H54 (cell line): ENCODE results near the gene BRI3.
"Not testable (repeated sequence)": the region's sequence is repeated elsewhere in the genome, so short reads cannot be mapped to it uniquely, and the experiment has no call there.

Experiments
- DNase-seq: peaks from one replicate; pipeline ENCODE4 v3.0.0; 2011; ENCODE audit warnings: low spot score, mixed read lengths; ENCODE audit not compliant: insufficient read length
- FAIRE-seq: peaks from 3 replicates; lab custom pipeline; 2011; peaks lifted over from hg19 to GRCh38; lab: Jason Lieb, UNC
- POLR2A ChIP-seq: IDR thresholded peaks from 2 replicates; pipeline ENCODE4 v1.6.1; 2011; ENCODE audit warnings: low read depth, mild to moderate bottlenecking, low read length

Gene BRI3

DNA sequence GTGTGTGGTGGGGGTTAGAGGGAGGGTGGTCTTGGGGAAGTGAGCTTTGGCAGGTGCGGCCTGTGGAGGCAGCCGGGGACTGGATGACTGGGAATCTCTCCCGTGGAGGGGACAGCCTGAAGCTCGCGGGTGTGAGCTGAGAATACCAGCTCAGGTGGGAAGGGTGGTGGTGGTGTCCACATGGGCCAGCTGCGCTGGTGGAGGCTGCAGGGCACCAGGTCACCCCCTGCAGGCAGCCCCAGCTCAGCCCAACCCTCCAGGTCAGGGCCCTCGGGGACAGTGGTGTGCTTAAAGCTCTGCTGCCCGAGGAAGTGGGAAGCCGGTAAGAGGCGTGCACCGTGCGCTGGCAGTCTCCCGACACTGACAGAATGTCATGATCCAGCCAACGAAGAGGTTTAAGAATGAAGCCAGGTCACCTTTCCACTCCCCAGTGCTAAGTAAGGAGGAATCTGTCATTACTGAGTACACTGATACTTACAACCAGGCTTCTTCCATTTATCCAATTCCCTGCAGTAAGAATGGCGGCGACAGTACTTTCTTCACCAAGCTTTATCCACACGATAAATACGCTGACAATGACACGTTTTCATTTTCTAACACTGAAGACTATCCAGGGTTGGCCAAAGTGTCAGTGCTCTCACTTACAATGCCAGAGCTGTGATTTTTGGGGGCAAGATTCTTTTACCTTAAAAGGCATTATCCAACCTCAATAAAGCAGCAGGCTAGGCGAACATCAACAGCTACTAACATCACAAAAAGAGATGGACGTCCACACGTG is 20.4 kb downstream of the BRI3 start:
- DNase-seq (no peak), FAIRE-seq (no peak)
- no peak for TF ChIP-seq POLR2A

GRCh38 chr7:98303176-98303865 is 21.8 kb downstream of the BRI3 start:
- no peak for FAIRE-seq
- no peak for TF ChIP-seq POLR2A
- DNase-seq = no peak

DNA sequence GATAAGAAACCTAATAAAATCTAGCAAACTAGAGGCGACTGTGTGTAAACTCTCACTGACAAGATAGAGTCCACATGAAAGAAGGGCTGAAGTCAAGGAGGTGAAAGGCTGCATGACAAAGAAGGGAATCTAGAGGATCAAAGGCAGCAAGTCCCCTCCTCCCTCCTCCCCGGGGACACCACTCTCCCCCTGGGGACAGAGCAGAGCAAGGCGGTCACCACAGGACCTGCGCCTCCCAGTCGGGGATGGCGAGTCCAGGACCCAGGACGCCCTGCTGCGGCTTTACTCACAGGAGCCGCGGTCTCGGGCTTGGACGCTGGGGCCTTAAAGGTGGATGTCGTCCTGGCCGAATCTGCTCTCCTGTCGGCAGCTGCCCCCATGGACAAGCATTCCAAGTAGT is 22.4 kb downstream of the BRI3 start:
- DNase-seq = no peak
- no peak for TF ChIP-seq POLR2A
- FAIRE-seq = no peak

DNA sequence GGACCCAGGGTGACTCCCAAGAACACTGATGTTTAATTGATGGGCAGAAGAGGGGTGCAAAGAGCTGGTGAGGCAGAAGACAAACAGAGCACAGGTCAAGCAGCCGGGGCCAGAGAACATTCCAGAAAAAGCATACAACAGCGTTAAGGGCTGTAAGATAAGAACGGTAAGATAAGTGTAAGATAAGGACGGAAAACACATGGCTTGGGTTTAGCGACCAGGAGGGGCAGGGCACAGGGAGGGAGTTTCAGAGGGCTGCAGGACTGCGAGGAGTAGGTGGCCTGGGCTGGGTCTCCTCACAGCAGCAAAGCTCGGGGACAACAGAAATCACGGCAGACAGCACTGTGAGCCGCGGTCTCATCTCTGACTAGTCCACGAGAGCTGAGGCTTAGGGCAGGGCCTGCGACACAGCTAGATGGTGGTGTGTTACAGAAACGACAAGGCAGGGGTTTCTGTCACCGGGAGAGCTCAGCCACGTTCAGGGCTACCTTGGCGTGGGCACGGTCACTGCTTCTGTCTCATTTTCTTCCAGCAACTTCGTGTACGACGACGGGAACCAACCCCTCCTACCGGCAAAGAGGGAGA is 24.6 kb downstream of the BRI3 start:
- TF ChIP-seq POLR2A = no peak
- DNase-seq (no peak), FAIRE-seq (no peak)

DNA sequence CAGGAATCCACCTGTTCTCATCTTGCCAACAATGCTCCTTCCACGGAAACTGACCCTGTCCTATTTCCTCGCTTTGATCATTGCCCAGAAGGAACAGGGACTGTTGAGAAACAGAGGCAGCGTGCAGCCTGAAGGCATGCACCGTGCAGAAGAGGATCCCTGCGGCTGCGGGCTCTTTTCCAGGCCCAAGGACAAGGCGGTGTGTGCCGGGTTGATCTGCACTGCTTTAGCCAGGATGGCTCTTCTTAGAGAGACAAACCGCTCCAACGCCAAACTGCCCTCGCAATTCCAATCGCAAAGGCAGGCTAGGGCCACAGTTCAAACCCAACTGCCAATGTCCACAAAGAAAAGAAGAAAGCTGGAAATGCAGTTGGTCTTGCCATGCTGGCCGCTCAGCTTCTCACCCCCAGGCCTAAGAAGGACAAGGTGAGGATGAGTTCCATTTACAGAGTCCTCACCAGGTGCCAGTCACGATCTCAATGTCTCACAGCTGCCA is 26.5 kb downstream of the BRI3 start:
- TF ChIP-seq POLR2A = no peak
- FAIRE-seq (no peak), DNase-seq (no peak)

DNA sequence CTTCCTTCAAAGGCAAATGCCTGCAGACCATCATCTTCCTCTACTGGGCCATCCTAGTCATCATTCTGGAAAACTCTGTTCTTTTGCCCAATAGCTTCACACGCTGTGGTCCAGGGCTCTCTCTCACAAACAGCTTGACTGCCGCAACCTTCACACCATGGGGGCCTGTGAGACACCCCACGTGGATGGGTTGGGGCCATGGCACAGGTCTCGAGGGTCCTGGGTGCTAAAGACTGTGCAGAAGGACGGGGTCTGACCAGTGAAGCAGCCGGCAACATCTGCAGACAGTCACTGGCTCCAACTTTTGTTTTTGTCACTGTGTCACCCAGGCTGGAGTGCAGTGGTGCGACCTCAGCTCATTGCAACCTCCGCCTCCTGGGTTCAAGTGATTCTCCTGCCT is 28.1 kb downstream of the BRI3 start:
- no peak for DNase-seq
- no peak for FAIRE-seq
- TF ChIP-seq POLR2A = no peak

GRCh38 chr7:98312201-98312600 is 30.7 kb downstream of the BRI3 start:
- TF ChIP-seq POLR2A = no peak
- no peak for FAIRE-seq
- DNase-seq = no peak

GRCh38 chr7:98314469-98314868 is 33.0 kb downstream of the BRI3 start:
- no peak for DNase-seq
- no peak for FAIRE-seq
- TF ChIP-seq POLR2A = no peak

- no peak for DNase-seq
- TF ChIP-seq POLR2A = no peak
- no peak for FAIRE-seq
Measured at GRCh38 chr7:98315318-98315993, 34.0 kb downstream of the BRI3 start.

- FAIRE-seq, DNase-seq: not testable (repeated sequence)
Measured at GRCh38 chr7:98315994-98316527, 34.6 kb downstream of the BRI3 start.

DNA sequence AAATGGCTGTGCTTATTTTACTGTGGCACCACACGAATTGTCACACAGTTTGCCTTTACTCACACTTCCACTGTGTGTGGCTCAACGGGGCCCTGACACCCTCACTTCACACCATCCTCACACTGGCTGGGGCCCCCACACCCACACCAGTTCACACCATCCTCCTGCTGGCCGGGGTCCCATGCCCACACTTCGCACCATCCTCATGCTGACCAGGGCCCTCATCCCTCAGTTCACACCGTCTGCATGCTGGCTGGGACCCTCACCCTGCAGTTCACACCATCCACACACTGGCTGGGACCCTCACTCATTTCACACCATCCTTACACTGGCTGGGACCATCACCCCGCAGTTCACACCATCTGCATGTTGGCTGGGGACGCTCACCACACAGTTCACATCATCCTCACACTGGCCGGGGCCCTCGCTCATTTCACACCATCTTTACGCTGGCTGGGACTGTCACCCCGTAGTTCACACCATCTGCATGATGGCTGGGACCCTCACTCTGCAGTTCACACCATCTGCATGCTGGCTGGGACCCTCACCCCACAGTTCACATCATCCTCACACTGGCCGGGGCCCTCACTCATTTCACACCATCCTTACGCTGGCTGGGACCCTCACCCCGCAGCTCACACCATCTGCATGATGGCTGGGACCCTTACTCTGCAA is 36.0 kb downstream of the BRI3 start:
- DNase-seq (no peak), FAIRE-seq (no peak)
- no peak for TF ChIP-seq POLR2A

DNA sequence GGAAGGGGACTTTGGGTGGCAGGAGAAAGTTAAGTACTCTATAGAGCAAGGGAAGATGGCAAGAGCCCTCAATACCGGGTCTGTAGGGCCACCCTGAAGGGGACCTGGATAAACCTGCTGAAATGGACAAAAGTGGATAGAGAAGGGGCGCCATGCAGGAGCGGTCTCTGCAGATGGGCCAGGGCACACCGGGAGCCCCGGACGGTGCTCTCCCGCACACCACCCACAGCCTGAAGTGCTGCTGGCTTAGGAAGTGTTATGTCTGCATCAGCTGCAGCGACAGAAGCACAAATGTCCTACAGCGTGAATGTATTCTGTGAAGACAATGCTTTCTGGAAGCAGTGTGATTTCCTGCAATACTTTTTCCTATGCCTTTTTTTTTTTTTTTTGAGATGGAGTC is 37.7 kb downstream of the BRI3 start:
- DNase-seq (no peak), FAIRE-seq (no peak)
- no peak for TF ChIP-seq POLR2A

DNA sequence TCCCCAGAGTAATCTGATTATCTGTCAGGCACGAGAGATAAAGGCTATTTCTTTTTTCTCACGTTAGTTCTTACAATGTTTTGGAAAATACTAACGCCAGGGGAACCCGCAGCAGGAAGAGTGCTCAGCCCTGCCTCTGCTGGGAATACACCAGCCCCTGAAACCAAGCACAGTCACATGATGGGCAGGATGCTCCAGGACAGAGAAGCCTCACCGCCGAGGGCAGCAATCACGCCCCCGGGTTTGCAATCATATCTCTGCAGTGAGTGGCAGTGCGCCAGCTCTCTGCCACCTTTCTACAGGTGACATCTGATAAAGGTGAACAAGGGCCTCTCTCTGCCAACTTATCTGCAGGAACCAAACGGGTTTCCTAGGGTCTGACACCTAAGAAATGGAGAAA is 39.8 kb downstream of the BRI3 start:
- FAIRE-seq (no peak), DNase-seq (no peak)
- no peak for TF ChIP-seq POLR2A
